Upper lobe of left lung (tissue), 4 donors: ENCODE data around the gene MYT1.

Experiments used
- EP300 ChIP-seq, 4 donors: sonication (generic); formaldehyde crosslinking; IDR thresholded peaks; one replicate each; pipeline ENCODE4 v1.5.1; 2017; ENCODE audit warnings: antibody characterized with exemption in 4 of 4, control low read depth in 2 of 4
- POLR2A ChIP-seq, 4 donors: fragments of 450-650 bp; IDR thresholded peaks; one replicate each; pipeline ENCODE4 v1.5.1; 2016 to 2017; ENCODE audit warnings: antibody characterized with exemption in 4 of 4, mild to moderate bottlenecking in 2 of 4
- TF ChIP-seq, protein P1 (sequence below), 6 experiments: fragments of 450-650 bp in 4 of 6; fragments of 200-600 bp in 2 of 6; sonication (generic) in 2 of 6; IDR thresholded peaks; one replicate each; pipeline ENCODE4 v1.5.1; 2016 to 2019; ENCODE audit warnings: antibody characterized with exemption in 6 of 6

DNA sequence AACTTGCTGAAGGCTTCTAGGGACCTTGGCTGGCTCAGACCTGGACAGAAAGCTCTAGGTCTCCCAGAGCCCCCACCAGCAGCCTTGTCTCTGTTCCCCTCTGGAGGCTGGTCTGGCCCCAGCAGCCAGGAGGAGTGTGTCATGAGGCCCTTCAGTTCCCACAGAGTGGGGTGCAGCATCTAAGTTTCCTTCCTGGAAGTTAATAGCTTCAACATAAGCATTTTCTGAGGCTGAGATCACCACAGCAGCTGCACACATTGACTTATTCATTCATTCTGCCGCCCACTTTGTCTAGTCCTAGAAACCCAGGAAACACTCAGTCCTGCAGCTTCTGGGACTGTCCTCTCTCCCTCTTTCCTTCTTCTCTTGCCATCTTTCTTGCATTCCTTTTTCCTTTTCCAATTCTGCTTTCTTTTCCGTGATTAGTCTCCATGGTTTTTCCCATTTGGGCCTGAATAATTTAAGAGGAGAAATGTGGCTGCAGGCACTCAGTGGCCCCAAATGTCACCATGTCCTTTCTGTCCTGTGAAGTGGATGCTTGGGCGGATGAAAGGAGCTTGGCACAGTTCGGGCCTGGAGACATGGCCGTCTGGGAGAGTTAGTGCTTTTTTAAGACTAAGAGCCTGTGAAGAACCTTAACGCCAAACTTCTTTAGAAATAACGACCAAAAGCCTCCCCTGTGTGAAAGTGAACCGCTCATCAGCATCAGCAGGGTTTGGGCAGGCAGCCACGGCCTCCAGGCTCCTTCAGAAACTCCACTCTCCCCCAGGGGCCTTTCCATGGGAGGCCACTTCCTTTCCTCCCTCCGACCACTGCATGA, 60.3 kb downstream of the MYT1 start:
- TF ChIP-seq, protein P1, sequence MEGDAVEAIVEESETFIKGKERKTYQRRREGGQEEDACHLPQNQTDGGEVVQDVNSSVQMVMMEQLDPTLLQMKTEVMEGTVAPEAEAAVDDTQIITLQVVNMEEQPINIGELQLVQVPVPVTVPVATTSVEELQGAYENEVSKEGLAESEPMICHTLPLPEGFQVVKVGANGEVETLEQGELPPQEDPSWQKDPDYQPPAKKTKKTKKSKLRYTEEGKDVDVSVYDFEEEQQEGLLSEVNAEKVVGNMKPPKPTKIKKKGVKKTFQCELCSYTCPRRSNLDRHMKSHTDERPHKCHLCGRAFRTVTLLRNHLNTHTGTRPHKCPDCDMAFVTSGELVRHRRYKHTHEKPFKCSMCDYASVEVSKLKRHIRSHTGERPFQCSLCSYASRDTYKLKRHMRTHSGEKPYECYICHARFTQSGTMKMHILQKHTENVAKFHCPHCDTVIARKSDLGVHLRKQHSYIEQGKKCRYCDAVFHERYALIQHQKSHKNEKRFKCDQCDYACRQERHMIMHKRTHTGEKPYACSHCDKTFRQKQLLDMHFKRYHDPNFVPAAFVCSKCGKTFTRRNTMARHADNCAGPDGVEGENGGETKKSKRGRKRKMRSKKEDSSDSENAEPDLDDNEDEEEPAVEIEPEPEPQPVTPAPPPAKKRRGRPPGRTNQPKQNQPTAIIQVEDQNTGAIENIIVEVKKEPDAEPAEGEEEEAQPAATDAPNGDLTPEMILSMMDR (IDR thresholded peaks at IDR 0.05): no peak
- TF ChIP-seq EP300 (IDR thresholded peaks at IDR 0.05) (no peak), POLR2A (IDR thresholded peaks at IDR 0.05) (no peak)
